GM18951 (cell line): ENCODE measurements around the gene RPRD2.
"Not testable (repeated sequence)": the region's sequence is repeated elsewhere in the genome, so short reads cannot be mapped to it uniquely, and the experiment has no call there.

Source experiments
- POLR2A ChIP-seq: IDR thresholded peaks from 4 replicates; pipeline ENCODE4 v1.6.1; 2011; ENCODE audit warnings: mild to moderate bottlenecking; ENCODE audit not compliant: insufficient read length, insufficient read depth; ENCODE audit errors: extremely low read depth
- in situ Hi-C: fragments of 300-500 bp; cut with MboI; formaldehyde crosslinking; loops from one replicate; pipeline ENCODE4 v1.12.0; 2022; ENCODE audit warnings: low sequenced_read_pairs, mixed read lengths, inconsistent platforms; ENCODE audit not compliant: unreplicated experiment

The RPRD2 gene

DNA sequence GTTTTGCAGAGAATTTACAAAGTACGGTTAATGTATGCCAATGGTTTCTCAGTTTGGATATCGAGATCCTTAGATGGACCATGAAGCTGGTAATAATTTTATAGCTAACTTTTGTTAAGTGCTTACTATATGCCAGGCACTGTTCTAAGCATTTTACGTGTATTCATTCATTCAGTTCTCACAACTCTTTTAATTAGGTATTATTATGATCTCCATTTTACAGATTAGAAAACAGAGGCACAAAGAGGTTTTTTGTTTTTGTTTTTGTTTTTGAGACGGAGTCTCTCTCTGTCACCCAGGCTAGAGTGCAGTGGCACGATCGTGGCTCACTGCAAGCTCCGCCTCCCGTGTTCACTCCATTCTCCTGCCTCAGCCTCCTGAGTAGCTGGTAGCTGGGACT lies 7.2 kb downstream of the RPRD2 start:
- in situ Hi-C loops = no loop called here
- TF ChIP-seq POLR2A = no peak

DNA sequence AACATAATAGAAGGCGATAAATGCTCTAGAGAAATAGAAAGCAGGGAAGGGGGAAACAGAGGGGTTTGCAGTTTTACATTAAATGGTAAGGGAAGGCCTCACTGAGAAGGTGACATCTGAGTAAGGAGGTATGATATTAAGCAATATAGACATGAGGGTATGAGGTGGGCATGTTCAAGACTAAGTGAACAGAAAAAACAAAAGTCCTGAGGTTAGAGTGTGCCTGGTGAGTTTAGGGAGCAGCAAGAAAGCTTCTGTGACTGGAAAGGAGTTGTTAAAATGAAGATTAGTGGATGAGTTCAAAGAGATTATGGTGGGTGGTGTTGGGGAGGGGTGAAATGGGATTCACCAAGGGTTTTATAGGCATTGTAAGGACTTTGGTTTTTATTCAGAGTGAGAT lies 8.6 kb downstream of the RPRD2 start:
- in situ Hi-C loops = no loop called here
- TF ChIP-seq POLR2A = no peak

DNA sequence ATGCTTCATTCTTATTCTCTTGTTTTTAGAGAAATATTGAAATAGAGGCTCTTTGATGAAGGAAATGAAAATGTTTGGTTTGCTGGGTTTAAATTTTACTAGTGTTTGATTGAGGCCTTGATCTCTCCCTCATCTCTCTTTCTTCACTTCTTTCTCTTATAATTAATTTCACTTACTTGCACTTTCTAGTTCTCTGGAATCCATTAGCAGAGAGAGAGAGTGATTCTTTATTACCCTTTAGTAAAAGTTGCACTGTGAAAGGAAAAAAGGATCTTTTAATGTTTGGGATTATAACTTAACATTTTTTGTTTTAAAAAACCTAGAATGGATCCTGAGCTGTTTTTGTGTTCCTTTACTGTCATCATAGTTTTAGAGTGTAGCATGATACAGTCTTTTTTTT lies 12.2 kb downstream of the RPRD2 start:
- TF ChIP-seq POLR2A = no peak
- in situ Hi-C loops = no loop called here

- TF ChIP-seq POLR2A = no peak
- in situ Hi-C loops = no loop called here
Measured at GRCh38 chr1:150383631-150384324, 19.8 kb downstream of the RPRD2 start.

DNA sequence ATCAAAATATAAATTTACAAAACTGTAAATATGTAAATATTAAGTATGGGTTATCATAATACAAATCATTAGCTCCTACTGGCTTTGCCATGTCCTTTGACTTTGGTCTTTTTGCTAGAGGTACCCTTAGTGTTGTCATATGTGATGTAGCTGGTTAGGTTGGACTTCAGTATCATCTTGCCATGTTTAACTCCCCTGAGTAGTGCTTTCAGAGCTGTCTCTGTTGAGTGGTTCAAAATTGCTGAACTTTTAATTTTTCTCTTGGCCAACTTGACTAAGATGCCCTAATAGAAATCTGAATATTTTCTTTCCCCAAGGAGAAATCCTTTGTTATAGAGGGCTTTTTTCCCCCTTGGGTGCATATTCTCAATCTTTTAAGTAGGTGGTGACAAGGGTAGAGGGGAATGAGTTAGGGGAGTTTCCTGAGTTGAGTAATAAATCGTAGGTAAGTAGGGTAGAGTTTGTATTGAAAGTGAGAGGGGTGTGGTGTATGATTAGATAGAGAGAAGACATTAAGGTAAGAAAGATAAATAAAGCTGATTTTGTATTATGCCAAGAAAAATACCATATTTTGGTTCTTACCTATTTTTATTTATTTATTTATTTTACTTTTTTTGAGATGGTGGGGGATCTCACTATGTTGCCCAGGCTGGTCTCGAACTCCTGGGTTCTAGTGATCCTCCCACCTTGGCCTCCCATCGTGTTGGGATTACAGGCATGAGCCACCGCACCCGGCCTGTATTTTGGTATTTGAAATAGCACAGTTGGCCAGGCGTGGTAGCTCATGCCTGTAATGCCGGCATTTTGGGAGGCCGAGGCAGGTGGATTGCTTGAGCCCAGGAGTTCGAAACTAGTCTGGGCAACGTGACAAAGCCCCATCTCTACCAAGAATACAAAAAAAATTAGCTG lies 21.8 kb downstream of the RPRD2 start:
- in situ Hi-C loops = no loop called here
- TF ChIP-seq POLR2A = no peak

DNA sequence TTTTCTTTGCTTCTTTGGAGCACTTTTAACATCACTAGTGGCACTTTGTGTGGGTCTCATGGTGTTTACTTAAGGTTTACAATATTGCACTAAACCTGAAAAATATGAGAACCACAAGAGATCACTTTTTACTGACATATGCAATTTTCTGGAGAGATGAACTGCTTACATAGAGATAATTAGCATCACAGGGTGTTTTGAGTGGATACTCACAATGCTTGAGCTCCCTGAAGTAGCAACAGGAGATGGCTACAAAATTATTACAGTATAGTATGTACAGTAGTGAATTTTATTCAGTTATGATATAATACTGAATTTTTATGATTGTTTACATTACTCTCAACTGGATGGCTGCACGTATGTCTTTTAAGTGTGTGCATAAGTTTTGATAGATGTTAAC lies 22.6 kb downstream of the RPRD2 start:
- TF ChIP-seq POLR2A = no peak
- in situ Hi-C loops = no loop called here

DNA sequence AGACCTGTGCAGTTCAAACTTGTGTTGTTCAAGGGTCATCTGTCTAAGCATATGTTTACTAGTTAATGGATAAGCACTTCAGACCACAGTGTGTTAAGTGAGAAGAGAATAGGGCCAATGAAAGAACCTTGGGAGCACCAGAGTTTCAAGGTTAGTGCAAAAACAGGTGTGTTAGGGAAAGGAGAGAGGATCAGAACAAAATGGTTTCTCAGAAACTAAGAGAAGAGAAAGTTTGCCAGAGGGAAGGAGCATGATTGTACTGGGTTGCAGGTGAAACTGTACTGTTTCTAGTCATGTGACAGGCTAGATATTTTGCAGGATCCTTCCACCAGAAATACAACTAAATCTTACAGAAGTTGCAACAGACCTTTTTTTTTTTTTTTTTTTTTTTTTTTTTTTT lies 23.3 kb downstream of the RPRD2 start:
- in situ Hi-C loops = no loop called here
- no peak for TF ChIP-seq POLR2A

DNA sequence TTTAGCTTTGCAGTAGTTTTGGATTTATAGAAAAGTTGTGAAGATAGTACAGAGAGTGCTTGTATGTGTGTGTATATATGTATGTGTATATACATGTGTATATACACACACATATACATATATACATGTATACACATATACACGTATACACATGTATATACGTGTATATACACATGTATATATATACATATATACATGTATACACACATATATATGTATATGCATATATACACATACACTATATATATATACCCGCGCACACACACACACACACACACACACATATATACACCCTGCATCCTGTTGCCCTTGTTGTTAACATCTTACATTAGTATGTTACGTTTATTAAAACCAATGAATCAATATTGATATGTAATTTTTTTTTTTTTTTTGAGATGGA lies 24.3 kb downstream of the RPRD2 start:
- TF ChIP-seq POLR2A = no peak
- in situ Hi-C loops = no loop called here

DNA sequence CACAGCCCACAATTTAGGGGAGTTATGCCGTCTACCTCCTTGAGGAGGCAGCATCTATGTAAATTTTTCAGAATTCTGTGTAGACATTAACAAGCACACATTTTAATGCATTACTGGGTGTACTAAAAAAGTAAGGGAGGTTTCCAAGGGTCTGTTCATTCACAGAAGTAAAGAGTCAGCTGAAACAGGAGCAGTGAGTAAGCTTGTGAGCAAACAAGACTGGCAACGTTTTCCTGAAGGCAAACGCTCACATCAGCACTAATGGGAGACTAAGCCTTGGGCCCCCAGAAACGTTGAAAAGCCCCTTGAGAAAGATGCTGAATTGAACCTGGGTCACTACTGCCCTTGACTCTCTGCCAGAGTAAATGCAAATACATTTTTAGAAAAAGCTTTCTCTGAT lies 25.7 kb downstream of the RPRD2 start:
- in situ Hi-C loops = no loop called here
- TF ChIP-seq POLR2A = no peak

DNA sequence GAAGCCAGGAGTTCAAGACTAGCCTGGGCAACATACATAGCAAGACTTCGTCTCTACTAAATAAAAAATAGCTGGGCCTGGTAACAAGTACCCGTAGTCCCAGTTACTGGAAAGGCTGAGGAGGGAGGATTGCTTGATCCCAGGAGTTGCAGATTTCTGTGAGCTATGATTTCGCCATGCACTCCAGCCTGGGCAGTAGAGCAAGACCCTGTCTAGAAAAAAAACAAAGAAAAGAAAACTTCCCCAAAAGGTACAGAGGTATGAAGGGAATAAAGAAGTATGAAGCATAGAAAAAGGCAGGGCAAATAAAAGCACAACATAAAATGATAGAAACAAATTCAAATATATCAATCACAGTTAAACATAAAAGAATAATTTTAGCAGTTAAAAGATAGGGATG lies 28.7 kb downstream of the RPRD2 start:
- in situ Hi-C loops = no loop called here
- TF ChIP-seq POLR2A = no peak

GRCh38 chr1:150395115-150395514 lies 31.2 kb downstream of the RPRD2 start:
- in situ Hi-C loops = not testable (repeated sequence)

GRCh38 chr1:150397392-150398032 lies 33.6 kb downstream of the RPRD2 start:
- in situ Hi-C loops = no loop called here
- no peak for TF ChIP-seq POLR2A

DNA sequence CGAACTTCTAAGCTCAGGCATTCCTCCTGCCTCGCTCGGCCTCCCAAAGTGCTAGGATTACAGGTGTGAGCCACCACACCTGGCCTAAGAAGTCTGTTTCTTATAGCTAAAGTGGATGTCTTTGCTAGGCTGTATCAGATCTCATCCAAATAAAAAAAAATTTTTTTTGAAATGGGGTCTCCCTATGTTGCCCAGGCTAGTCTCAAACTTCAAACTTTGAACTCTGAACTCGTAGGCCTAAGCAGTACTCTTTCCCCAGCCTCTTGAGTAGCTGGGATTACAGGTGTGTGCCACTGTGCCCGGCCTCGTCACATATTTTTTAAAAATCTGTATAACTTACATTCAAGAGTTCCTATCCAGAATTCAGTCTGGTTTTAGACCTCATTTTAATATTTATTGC lies 40.5 kb downstream of the RPRD2 start:
- in situ Hi-C loops = no loop called here
- TF ChIP-seq POLR2A = no peak

DNA sequence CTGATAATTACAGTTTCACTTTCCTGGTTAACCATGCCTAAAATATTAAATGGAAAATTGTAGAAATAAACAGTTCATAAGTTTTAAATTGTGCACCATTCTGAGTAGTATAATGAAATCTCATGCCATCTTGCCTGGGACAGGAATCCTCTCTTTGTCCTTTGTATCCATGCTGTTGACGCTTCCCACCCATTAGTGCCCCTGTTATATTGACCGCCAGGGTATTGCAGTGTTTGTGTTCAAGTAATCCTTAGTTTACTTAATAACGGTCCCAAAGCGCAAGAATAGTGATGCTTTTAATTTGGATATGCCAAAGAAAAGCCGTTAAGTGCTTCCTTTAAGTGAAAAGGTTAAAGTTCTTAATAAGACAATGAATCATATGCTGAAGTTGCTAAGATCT lies 41.7 kb downstream of the RPRD2 start:
- in situ Hi-C loops = no loop called here
- TF ChIP-seq POLR2A = no peak

DNA sequence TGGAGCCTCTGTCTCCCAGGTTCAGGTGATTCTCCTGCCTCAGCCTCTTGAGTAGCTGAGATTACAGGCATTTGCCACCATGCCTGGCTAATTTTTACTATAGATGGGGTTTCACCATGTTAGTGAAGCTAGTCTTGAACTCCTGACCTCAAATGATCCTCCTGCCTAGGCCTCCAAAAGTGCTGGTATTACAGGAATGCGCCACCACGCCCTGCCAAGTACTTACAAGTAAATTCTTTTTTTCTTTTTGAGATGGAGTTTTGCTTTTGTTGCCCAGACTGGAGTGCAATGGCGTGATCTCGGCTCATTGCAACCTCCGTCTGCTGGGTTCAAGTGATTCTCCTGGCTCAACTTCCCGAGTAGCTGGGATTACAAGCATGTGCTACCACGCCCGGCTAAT lies 42.5 kb downstream of the RPRD2 start:
- in situ Hi-C loops = no loop called here
- TF ChIP-seq POLR2A = no peak
